Liver (tissue), 9 donors: ENCODE results near the gene DPPA2. TPM values are rescaled to one million over a fixed set of nuclear protein-coding genes. Genes with fewer than 3 reads are reported as not detected.
"Not testable (repeated sequence)": the region's sequence is repeated elsewhere in the genome, so short reads cannot be mapped to it uniquely, and the experiment has no call there.

ENCODE experiments used
- DNase-seq: peaks from one replicate; pipeline ENCODE4 v3.0.0-alpha.2; 2017; ENCODE audit warnings: low spot score
- H3K27ac ChIP-seq, 2 donors: one replicate each; pipeline ENCODE4 v1.7.0; 2013; ENCODE audit warnings: inconsistent platforms in 2 of 2, low read length in 2 of 2, control low read depth in 1 of 2, low read depth in 1 of 2, mild to moderate bottlenecking in 1 of 2
- H3K27me3 ChIP-seq, 4 donors: one replicate each; pipeline versions ENCODE4 v1.6.1 to v1.7.0; 2013; ENCODE audit warnings: low read length in 3 of 4, inconsistent platforms in 1 of 4, mild to moderate bottlenecking in 1 of 4, moderate library complexity in 1 of 4; ENCODE audit not compliant: control insufficient read depth in 4 of 4, insufficient read depth in 4 of 4
- H3K36me3 ChIP-seq, 4 donors: one replicate each; pipeline versions ENCODE4 v1.6.1 to v1.7.0; 2013; ENCODE audit warnings: low read length in 3 of 4, mild to moderate bottlenecking in 3 of 4, low read depth in 1 of 4, moderate library complexity in 1 of 4; ENCODE audit not compliant: control insufficient read depth in 4 of 4, insufficient read depth in 3 of 4
- H3K4me1 ChIP-seq, 4 donors: one replicate each; pipeline versions ENCODE4 v1.6.1 to v1.7.0; 2013; ENCODE audit warnings: low read length in 3 of 4, mild to moderate bottlenecking in 3 of 4, moderate library complexity in 1 of 4; ENCODE audit not compliant: control insufficient read depth in 4 of 4, insufficient read depth in 4 of 4
- H3K4me3 ChIP-seq, 3 donors: one replicate each; pipeline versions ENCODE4 v1.6.1 to v1.7.0; 2013; ENCODE audit warnings: low read length in 3 of 3, control low read depth in 1 of 3, low read depth in 1 of 3, mild to moderate bottlenecking in 1 of 3
- H3K9ac ChIP-seq, 2 donors: one replicate each; pipeline ENCODE4 v1.7.0; 2013; ENCODE audit warnings: low read length in 2 of 2, mild to moderate bottlenecking in 2 of 2, moderate library complexity in 2 of 2, control low read depth in 1 of 2, low read depth in 1 of 2
- H3K9me3 ChIP-seq, 4 donors: one replicate each; pipeline versions ENCODE4 v1.6.1 to v1.7.0; 2013; ENCODE audit warnings: low read length in 3 of 4; ENCODE audit not compliant: control insufficient read depth in 4 of 4
- EGR1 ChIP-seq, 2 donors: IDR thresholded peaks; 2 replicates each; pipeline ENCODE4 v1.6.1; 2016 to 2018; ENCODE audit warnings: antibody characterized with exemption in 2 of 2, low read depth in 2 of 2
- FOXA1 ChIP-seq: IDR thresholded peaks from 2 replicates; pipeline ENCODE4 v1.6.1; 2016; ENCODE audit warnings: antibody characterized with exemption
- FOXA2 ChIP-seq: IDR thresholded peaks from 2 replicates; pipeline ENCODE4 v1.6.1; 2016; ENCODE audit warnings: antibody characterized with exemption
- GABPA ChIP-seq, 2 donors: IDR thresholded peaks in 1 of 2; conservative IDR thresholded peaks in 1 of 2; 2 replicates each; pipeline ENCODE4 v1.6.1; 2016; ENCODE audit warnings: antibody characterized with exemption in 2 of 2, mild to moderate bottlenecking in 1 of 2, moderate library complexity in 1 of 2
- HNF4A ChIP-seq, 2 donors: conservative IDR thresholded peaks; 2 replicates each; pipeline ENCODE4 v1.6.1; 2016; ENCODE audit warnings: antibody characterized with exemption in 2 of 2, mild to moderate bottlenecking in 2 of 2
- HNF4G ChIP-seq: IDR thresholded peaks from 2 replicates; pipeline ENCODE4 v1.6.1; 2016; ENCODE audit warnings: antibody characterized with exemption
- JUND ChIP-seq, 2 donors: IDR thresholded peaks; 2 replicates each; pipeline ENCODE4 v1.6.1; 2016; ENCODE audit warnings: antibody characterized with exemption in 2 of 2
- MAX ChIP-seq: IDR thresholded peaks from 2 replicates; pipeline ENCODE4 v1.6.1; 2016; ENCODE audit warnings: antibody characterized with exemption
- NR2F2 ChIP-seq: IDR thresholded peaks from 2 replicates; pipeline ENCODE4 v1.6.1; 2016; ENCODE audit warnings: antibody characterized with exemption
- RAD21 ChIP-seq, 2 donors: IDR thresholded peaks; 2 replicates each; pipeline ENCODE4 v1.6.1; 2016; ENCODE audit warnings: antibody characterized with exemption in 2 of 2, mild to moderate bottlenecking in 2 of 2
- RXRA ChIP-seq, 2 donors: IDR thresholded peaks; 2 replicates each; pipeline ENCODE4 v1.6.1; 2017 to 2018; ENCODE audit warnings: antibody characterized with exemption in 2 of 2, mild to moderate bottlenecking in 1 of 2
- SP1 ChIP-seq: IDR thresholded peaks from 2 replicates; pipeline ENCODE4 v1.6.1; 2018; ENCODE audit warnings: antibody characterized with exemption, mild to moderate bottlenecking
- TAF1 ChIP-seq: conservative IDR thresholded peaks from 2 replicates; pipeline ENCODE4 v1.6.1; 2016; ENCODE audit warnings: antibody characterized with exemption, mild to moderate bottlenecking
- YY1 ChIP-seq: IDR thresholded peaks from 2 replicates; pipeline ENCODE4 v1.6.1; 2016; ENCODE audit warnings: antibody characterized with exemption, mild to moderate bottlenecking
- WGBS: extraction: QIAGEN DNeasy Blood & Tissue Kit; methylation state at CpG from one replicate; pipeline ENCODE4 v1.1.7; 2013; 5-methylcytosine and 5-hydroxymethylcytosine counted together
- polyA plus RNA-seq, 2 donors: library from polyadenylated mRNA; stranded (reverse) in 1 of 2; unstranded in 1 of 2; fragments of 200-250 nt in 1 of 2; fragments of >200 nt in 1 of 2; fragmentation: Nextera tagmentation in 1 of 2; extraction: Ambion mirVana in 1 of 2; gene quantifications; one replicate each; pipeline versions ENCODE4 v1.2.1 to v1.2.3, GENCODE V29; 2013 to 2015
- total RNA-seq, 2 donors: library from RNA; depleted of rRNA; stranded (reverse); fragments of >200 nt; gene quantifications; one replicate each; pipeline ENCODE4 v1.2.3, GENCODE V29; 2014
- TF ChIP-seq, protein P1 (sequence below): IDR thresholded peaks from 2 replicates; pipeline ENCODE4 v1.6.1; 2016; ENCODE audit warnings: antibody characterized with exemption, mild to moderate bottlenecking
- TF ChIP-seq, protein P2 (sequence below): IDR thresholded peaks from 2 replicates; pipeline ENCODE4 v1.6.1; 2016; ENCODE audit warnings: antibody characterized with exemption
- TF ChIP-seq, protein P3 (sequence below): fragments of 150-350 bp; IDR thresholded peaks from 2 replicates; pipeline ENCODE4 v1.5.1; 2017; ENCODE audit warnings: improper control_type of control experiment, low read depth, low read length; ENCODE audit not compliant: missing input control
- TF ChIP-seq, protein P4 (sequence below): IDR thresholded peaks from 2 replicates; pipeline ENCODE4 v1.6.1; 2016; ENCODE audit warnings: antibody characterized with exemption
- donor health status: healthy.
- donor health status: healthy.
- donor health status: healthy.
- donor health status: healthy.
- donor health status: healthy.

Gene DPPA2
- total and polyA plus RNA-seq, 4 donors = not detected

GRCh38 chr3:109358809-109359208, 42.5 kb upstream of the DPPA2 start:
- DNase-seq, H3K9me3 ChIP-seq, H3K4me3 ChIP-seq, H3K36me3 ChIP-seq, H3K9ac ChIP-seq, H3K27me3 ChIP-seq: not testable (repeated sequence)
- Histone ChIP-seq H3K27ac (peak overlapping the region in 1 of 2 donors; percentile 23), H3K4me1 (peaks cover 7 to 41% (median 34%) of the 10 kb centered on the region in 4 donors)
- TF ChIP-seq RXRA (IDR thresholded peaks at IDR 0.05) (peak; percentile 51 to 74), HNF4A (conservative IDR thresholded peaks at IDR 0.05) (peak; percentile 43 to 44)
- WGBS = 21% methylated on average over 2 of the region's 2 CpGs

DNA sequence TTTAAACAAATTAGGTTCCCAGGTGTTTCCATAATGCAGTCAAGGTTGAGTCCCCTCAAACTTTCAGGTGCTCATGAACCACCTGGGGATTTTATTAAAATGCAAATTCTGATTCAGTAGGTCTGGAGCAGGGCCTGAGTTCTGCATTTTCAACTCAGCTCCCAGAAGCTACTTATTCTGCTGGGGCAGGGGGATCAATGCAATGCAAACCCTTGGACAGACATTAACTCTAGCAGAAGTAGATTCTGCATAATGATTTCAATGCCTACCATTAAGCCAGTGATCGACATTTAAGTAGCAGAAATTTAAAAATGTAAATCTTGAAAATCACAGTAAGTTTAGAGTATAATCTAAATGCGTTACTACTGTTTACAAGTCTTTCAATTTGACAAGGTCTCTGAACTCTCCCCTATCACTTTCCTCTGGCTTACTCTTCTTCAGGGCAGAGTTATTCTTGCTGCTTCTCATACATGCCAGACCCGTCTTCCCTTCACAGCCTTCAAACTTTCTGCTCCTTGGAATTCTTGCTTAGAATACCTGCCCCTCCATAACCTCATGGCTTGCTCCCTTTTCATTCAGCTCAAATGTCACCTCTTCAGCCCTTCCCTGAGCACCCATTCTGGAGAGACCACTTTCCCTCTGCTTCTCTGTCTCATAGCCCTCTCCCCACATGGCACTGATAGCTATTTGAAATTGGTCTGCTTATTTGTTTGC, 40.3 kb upstream of the DPPA2 start:
- TF ChIP-seq RAD21 (IDR thresholded peaks at IDR 0.05) (no peak), NR2F2 (peak; percentile 1)
- WGBS = 56% methylated on average over 3 of the region's 3 CpGs

GRCh38 chr3:109355625-109356441, 39.5 kb upstream of the DPPA2 start:
- Histone ChIP-seq H3K27me3 (no peaks in the 10 kb centered on the region), H3K9ac (no peak overlapping the region), H3K36me3 (no peaks in the 10 kb centered on the region), H3K9me3 (no peaks in the 10 kb centered on the region), H3K4me3 (no peak overlapping the region), H3K4me1 (peaks cover 7 to 36% (median 21%) of the 10 kb centered on the region in 4 donors), H3K27ac (peak overlapping the region; percentile 32 to 61)
- no peak for DNase-seq
- TF ChIP-seq, protein P1, sequence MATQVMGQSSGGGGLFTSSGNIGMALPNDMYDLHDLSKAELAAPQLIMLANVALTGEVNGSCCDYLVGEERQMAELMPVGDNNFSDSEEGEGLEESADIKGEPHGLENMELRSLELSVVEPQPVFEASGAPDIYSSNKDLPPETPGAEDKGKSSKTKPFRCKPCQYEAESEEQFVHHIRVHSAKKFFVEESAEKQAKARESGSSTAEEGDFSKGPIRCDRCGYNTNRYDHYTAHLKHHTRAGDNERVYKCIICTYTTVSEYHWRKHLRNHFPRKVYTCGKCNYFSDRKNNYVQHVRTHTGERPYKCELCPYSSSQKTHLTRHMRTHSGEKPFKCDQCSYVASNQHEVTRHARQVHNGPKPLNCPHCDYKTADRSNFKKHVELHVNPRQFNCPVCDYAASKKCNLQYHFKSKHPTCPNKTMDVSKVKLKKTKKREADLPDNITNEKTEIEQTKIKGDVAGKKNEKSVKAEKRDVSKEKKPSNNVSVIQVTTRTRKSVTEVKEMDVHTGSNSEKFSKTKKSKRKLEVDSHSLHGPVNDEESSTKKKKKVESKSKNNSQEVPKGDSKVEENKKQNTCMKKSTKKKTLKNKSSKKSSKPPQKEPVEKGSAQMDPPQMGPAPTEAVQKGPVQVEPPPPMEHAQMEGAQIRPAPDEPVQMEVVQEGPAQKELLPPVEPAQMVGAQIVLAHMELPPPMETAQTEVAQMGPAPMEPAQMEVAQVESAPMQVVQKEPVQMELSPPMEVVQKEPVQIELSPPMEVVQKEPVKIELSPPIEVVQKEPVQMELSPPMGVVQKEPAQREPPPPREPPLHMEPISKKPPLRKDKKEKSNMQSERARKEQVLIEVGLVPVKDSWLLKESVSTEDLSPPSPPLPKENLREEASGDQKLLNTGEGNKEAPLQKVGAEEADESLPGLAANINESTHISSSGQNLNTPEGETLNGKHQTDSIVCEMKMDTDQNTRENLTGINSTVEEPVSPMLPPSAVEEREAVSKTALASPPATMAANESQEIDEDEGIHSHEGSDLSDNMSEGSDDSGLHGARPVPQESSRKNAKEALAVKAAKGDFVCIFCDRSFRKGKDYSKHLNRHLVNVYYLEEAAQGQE = peak; percentile 41
- TF ChIP-seq RAD21 (IDR thresholded peaks at IDR 0.05) = peak in 1 of 2 donors; percentile 13
- TF ChIP-seq GABPA (IDR thresholded peaks at IDR 0.05 in 1 of 2, conservative IDR thresholded peaks at IDR 0.05 in 1 of 2) = no peak
- TF ChIP-seq HNF4A (conservative IDR thresholded peaks at IDR 0.05) = peak; percentile 61 to 80
- TF ChIP-seq, protein P2, sequence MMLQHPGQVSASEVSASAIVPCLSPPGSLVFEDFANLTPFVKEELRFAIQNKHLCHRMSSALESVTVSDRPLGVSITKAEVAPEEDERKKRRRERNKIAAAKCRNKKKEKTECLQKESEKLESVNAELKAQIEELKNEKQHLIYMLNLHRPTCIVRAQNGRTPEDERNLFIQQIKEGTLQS = no peak
- peak; percentile 44 for TF ChIP-seq YY1
- peak; percentile 59 for TF ChIP-seq NR2F2
- TF ChIP-seq SP1 = peak; percentile 50
- TF ChIP-seq MAX = peak; percentile 47
- no peak for TF ChIP-seq FOXA2
- no peak for TF ChIP-seq EGR1 (IDR thresholded peaks at IDR 0.05; ENCODE audit: low read depth in 2 of 2)
- TF ChIP-seq RXRA (IDR thresholded peaks at IDR 0.05) = peak; percentile 68 to 79
- no peak for TF ChIP-seq FOXA1
- TF ChIP-seq, protein P3, sequence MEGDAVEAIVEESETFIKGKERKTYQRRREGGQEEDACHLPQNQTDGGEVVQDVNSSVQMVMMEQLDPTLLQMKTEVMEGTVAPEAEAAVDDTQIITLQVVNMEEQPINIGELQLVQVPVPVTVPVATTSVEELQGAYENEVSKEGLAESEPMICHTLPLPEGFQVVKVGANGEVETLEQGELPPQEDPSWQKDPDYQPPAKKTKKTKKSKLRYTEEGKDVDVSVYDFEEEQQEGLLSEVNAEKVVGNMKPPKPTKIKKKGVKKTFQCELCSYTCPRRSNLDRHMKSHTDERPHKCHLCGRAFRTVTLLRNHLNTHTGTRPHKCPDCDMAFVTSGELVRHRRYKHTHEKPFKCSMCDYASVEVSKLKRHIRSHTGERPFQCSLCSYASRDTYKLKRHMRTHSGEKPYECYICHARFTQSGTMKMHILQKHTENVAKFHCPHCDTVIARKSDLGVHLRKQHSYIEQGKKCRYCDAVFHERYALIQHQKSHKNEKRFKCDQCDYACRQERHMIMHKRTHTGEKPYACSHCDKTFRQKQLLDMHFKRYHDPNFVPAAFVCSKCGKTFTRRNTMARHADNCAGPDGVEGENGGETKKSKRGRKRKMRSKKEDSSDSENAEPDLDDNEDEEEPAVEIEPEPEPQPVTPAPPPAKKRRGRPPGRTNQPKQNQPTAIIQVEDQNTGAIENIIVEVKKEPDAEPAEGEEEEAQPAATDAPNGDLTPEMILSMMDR = no peak
- TF ChIP-seq, protein P4, sequence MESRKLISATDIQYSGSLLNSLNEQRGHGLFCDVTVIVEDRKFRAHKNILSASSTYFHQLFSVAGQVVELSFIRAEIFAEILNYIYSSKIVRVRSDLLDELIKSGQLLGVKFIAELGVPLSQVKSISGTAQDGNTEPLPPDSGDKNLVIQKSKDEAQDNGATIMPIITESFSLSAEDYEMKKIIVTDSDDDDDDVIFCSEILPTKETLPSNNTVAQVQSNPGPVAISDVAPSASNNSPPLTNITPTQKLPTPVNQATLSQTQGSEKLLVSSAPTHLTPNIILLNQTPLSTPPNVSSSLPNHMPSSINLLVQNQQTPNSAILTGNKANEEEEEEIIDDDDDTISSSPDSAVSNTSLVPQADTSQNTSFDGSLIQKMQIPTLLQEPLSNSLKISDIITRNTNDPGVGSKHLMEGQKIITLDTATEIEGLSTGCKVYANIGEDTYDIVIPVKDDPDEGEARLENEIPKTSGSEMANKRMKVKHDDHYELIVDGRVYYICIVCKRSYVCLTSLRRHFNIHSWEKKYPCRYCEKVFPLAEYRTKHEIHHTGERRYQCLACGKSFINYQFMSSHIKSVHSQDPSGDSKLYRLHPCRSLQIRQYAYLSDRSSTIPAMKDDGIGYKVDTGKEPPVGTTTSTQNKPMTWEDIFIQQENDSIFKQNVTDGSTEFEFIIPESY = no peak
- peak in 1 of 2 donors; percentile 35 for TF ChIP-seq JUND (IDR thresholded peaks at IDR 0.05)
- TF ChIP-seq TAF1 = no peak
- TF ChIP-seq HNF4G = no peak
- WGBS = 43% methylated on average over 8 of the region's 8 CpGs

More for the DNA sequence above, 40.3 kb upstream of the DPPA2 start:
- H3K9me3 ChIP-seq = no peaks in the 10 kb centered on the region
- H3K4me1 ChIP-seq = peaks cover 8 to 32% (median 22%) of the 10 kb centered on the region in 4 donors
- no peak overlapping the region for H3K4me3 ChIP-seq
- H3K27ac ChIP-seq = peak overlapping the region; percentile 32 to 61
- no peak overlapping the region for H3K9ac ChIP-seq
- H3K27me3 ChIP-seq = no peaks in the 10 kb centered on the region
- DNase-seq = no peak
- H3K36me3 ChIP-seq = no peaks in the 10 kb centered on the region
